Measurements from ENCODE around the gene RHOJ.
"Not testable (repeated sequence)": the region's sequence is repeated elsewhere in the genome, so short reads cannot be mapped to it uniquely, and the experiment has no call there.

The RHOJ gene

DNA sequence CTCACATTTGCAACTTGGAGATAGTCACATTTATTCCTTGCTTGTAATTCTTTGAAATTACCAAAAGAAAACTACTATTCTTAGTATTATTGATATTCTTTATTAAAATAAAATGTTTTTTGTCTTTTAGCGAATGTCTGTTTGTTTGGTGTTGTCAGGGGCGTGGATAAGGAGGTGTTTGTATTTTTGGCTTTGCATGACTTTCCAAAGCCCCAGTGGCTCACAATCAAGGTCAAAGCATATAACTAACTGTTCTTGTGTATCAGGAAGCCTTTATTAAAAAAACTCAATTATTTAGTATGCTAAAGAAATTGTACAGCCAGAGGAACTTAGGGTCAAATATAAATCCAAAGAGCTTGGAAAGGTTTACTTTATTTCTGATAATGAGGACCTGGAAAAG lies 96.6 kb downstream of the RHOJ start:
- no peak for DNase-seq

GRCh38 chr14:63301891-63302534 lies 97.8 kb downstream of the RHOJ start:
- DNase-seq: no peak

DNA sequence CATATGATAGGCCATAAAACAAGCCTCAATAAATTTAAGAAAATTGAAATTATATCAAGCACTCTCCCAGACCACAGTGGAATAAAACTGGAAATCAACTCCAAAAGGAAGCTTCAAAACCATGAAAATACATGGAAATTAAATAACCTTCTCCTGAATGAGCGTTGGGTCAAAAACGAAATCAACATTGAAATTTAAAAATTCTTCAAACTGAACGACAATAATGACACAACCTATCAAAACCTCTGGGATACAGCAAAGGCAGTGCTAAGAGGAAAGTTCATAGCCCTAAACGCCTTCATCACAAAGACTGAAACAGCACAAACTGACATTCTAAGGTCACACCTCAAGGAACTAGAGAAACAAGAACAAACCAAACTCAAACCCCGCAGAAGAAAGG lies 100.2 kb downstream of the RHOJ start:
- not testable (repeated sequence) for DNase-seq

DNA sequence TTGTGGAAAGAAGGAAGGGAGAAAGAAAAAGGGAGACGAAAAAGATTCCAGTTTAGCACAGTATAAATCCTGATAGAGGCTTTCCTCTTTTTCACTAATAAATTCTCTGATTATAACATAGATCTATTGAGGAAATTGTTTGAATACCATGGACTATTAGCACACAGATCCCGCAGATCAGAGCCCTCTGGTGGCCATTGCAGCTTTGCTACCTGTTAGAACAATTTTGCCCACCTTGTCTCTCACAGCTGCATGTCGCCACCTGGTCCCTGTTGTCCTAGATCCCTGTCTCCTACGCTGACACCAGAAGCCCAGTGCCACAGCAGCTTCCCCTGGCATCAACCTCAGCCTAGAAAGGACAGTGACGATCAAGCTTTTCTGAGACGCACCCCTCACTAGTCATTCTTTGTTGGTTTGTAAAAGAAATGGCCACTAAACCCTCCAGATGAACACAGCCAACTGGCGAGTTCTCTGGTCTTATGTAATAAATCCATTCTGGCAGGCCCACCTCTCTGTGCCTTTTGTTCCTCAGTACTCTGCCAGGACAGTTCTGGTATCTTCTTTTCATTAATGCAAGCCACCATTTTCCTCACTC lies 104.6 kb downstream of the RHOJ start:
- no peak for DNase-seq

- no peak for DNase-seq
Measured at GRCh38 chr14:63318835-63319234, 114.6 kb downstream of the RHOJ start, which contains the start of gene GPHB5. Gene GPHB5, minus strand, starts transcription at chr14:63318935. Its CDS starts 1,086 bp downstream, at chr14:63317849.

GRCh38 chr14:63322472-63322871 lies 118.2 kb downstream of the RHOJ start:
- no peak for DNase-seq

DNA sequence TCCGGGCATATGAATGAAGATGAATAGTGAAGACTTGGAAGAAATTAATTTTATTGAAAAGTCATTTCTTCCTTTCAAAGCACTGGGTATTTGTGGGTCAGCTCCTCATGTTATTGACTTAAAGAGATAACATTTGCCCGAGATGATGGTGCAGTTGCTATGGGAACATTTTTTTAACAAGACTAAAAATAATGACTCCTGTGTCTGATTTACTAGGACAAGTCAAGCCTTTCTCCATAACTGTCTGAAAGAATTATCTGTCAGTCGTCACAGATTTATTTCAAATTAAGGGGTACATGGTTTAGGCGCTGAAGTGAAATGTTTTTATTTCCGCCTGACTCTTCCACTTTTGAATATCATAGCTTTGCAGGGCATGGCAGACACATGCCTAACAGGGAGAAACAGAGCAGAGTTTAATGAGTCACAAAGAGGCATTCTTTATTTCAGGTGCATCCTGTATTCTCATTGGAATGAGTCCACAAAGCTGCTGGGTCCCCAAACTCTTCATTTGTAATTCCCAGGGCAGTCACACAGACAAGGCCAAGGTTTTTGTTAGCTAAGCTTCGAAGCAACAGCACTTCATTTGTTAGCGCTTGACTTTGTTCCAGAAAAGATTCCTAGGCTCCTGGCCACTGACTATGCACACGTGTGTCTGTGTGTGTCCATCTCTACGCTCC lies 118.8 kb downstream of the RHOJ start:
- DNase-seq: no peak

- DNase-seq: no peak
Measured at GRCh38 chr14:63326840-63327239, 122.6 kb downstream of the RHOJ start.

DNA sequence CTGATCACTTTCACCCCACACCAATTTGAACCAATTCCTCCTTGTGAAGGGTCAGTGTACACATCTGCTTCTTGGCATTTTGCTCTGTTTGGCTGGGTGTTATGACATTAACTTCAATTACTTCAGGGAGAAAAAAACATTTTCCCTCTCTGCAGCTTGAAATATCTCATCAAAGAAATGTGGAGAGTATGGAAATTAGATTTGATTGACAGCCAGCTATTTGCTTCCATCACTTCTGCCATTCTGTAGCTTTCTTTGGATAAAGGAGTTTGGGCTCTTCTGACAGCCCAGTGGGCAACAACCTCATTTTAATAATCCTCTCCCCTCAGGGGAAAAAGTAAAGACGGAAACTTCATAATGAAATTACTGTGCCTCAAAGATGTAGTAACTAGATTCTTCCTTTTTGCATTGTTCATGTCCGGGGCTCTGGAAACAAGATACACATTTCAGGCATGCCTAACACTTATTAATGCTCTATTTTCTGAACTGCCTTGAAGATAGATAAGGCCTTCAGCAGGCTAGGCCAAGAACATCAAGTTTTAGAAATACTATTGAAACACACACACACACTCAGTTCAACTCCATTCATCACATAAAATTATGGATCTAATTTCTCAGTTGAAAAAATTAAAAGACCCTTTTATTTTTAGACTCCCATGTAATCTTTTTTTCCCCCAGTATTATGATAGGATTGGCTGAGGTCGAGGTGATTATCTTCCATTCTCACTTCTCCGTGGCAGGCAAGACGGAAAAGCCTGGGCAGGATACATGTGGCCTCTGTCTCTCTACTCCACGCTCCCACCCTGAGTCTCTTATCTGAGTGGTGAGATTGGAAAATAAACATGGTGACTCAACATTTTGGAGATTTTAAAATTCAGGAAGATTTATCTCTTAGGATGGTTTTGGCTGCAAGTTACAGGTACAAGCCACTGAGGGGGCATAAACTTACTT lies 124.8 kb downstream of the RHOJ start:
- no peak for DNase-seq

- DNase-seq: no peak
Measured at GRCh38 chr14:63342371-63342770, 138.1 kb downstream of the RHOJ start.
